HCEC 1CT (cell line): ENCODE results near the gene RCN1.
"Not testable (repeated sequence)": the region's sequence is repeated elsewhere in the genome, so short reads cannot be mapped to it uniquely, and the experiment has no call there.

Experiments used
- DNase-seq: peaks from one replicate; pipeline ENCODE4 v3.0.0-alpha.2; 2017

The RCN1 gene

DNA sequence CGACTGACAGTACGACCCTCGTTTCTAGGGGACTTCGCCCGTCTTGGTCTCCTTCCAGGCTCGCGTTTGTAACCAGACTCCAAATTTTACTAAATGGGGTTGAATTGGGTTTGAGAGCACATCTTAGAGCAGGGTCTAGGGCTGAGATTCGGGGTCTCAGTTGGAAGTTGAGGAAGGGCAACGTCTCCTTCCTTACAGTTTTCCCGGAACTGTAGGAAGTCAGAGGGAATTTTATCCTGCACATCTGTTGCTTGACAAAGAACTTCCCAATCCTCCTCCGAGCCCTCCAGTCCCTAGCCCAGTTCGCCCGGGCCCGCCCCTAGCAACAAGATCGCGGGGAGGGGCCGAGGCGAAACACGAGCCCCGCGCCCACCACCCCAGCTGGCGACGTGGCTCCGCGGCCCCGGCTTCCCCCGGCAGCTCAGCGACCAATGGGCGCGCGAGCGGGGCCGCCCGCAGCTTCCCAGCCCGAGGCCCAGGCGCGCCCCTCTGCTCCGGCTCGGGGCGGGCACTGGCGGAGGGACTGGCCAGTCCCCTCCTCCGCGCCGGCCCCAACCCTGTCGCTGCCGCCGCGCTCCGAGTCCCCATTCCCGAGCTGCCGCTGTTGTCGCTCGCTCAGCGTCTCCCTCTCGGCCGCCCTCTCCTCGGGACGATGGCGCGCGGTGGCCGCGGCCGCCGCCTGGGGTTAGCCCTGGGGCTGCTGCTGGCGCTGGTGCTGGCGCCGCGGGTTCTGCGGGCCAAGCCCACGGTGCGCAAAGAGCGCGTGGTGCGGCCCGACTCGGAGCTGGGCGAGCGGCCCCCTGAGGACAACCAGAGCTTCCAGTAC is at the start of gene RCN1:
TSS of gene RCN1 (plus strand) at position 530 of the 826 bp plus-strand sequence. CDS start at position 653, 123 bp downstream.
- DNase-seq, result peak; percentile 76

DNA sequence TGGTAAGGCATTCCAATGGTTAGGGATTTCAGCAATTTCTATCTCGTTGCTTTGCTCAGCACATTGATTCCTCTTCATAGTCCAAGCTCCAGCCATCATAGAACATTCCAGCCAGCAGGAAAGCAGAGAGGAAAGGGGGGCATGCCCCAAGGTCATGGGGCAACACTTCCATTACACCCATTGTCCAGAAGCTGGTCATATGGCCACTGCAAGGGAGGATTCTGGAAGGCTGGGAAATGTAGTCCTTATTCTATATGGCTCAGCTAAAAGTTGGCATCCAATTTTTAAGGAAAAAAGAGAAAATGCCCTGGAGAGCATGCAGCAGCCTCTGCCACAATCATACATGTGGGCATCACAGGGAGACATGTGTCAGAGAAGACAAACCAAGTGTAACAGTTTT is 47.1 kb upstream of the RCN1 start:
- DNase-seq, result no peak

- DNase-seq, result no peak
Observed at GRCh38 chr11:32044158-32044863, 46.6 kb upstream of the RCN1 start.

- DNase-seq, result no peak
Observed at GRCh38 chr11:32045456-32045855, 45.4 kb upstream of the RCN1 start.

GRCh38 chr11:32050264-32050663 is 40.6 kb upstream of the RCN1 start:
- DNase-seq, result no peak

GRCh38 chr11:32052215-32052614 is 38.7 kb upstream of the RCN1 start:
- DNase-seq, result peak; percentile 38

DNA sequence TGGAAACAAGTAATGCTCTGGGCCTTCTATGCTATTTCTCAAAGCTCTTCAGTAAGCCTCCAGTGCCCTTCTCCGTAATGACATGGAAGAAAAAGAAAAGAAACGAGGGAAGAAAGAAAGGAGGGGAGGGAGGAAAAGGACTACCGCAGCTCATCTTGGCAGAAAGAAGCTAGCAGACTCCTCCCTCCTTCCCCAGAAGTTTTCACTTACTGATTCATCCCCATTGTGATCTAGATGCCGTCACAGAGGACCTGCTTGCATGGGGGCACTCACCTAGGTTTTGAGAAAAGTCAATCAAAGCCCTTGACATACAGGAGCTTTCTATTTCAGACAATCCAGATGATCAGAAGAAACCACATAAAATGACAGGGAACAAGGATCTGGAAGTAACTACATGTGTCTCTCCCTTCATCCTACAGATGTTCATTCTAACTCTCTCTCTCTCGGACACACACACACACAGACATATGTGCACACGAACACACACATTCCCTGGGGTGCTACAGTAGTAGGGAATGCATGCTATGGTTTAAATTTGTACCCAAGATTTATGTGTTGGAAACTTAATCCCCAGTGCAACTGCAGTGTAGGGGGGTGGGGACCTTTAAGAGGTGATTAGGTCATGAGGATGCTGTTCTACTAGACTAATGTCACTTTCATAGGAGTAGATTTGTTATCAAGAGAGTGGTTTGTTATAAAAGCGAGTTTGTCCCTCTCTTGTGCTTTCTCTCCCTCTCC is 37.6 kb upstream of the RCN1 start:
- DNase-seq, result no peak

DNA sequence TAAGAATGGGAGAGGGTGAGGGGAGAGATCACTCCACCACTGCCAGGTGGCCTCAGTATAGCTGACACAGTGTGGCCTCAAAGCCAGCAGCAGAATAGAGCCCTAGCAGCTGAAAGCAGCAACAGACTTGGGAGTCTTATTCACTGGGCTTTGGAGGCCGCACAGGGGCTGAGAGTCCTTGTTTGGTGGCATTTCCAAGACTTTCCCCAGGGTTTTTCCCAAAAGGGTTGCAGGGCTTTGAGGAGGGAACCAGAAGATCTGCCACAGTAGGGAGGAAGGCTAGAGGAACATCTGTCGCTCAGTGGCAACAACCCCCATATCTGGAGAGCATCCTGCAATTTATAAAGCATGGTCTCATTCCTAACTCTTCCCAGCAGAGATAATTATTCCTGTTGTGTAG is 35.0 kb upstream of the RCN1 start:
- no peak for DNase-seq

DNA sequence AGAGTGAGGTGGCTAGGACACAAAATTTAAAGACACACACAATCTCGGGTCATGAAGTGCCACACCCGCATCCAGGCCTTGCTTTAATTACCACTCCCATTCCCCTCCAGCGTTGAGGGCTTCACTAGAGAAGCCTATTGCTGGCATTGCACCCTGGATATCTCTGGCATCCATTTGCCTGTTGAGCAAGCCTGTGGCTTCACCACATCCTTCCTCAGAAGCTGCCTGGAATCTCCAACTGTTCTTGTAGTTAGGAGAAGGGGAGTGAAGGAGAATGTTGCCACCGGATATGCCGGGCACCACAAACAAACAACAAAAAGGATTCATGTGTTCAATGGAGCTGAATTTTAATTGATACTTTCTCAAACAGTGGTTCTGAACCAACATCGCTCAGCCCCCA is 34.4 kb upstream of the RCN1 start:
- peak; percentile 12 for DNase-seq

- DNase-seq, result no peak
Observed at GRCh38 chr11:32059686-32060462, 31.0 kb upstream of the RCN1 start.

GRCh38 chr11:32062540-32062939 is 28.3 kb upstream of the RCN1 start:
- DNase-seq, result no peak

DNA sequence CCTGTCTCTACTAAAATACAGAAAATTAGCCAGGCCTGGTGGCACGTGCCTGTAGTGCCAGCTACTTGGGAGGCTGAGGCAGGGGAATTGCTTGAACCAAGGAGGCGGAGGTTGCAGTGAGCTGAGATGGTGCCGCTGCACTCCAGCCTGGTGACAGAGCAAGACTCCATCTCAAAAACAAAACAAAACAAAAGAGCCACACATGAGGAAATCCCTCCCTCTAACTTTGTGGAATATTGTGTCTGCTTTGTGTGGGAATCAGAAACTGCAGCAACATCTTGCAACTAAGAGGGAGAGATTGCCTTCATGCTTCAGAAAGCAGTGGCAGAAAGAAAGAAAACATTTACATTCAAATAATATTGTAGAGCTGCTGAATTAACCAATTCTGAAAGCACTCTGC is 27.8 kb upstream of the RCN1 start:
- not testable (repeated sequence) for DNase-seq

GRCh38 chr11:32065865-32066629 is 24.8 kb upstream of the RCN1 start:
- no peak for DNase-seq

DNA sequence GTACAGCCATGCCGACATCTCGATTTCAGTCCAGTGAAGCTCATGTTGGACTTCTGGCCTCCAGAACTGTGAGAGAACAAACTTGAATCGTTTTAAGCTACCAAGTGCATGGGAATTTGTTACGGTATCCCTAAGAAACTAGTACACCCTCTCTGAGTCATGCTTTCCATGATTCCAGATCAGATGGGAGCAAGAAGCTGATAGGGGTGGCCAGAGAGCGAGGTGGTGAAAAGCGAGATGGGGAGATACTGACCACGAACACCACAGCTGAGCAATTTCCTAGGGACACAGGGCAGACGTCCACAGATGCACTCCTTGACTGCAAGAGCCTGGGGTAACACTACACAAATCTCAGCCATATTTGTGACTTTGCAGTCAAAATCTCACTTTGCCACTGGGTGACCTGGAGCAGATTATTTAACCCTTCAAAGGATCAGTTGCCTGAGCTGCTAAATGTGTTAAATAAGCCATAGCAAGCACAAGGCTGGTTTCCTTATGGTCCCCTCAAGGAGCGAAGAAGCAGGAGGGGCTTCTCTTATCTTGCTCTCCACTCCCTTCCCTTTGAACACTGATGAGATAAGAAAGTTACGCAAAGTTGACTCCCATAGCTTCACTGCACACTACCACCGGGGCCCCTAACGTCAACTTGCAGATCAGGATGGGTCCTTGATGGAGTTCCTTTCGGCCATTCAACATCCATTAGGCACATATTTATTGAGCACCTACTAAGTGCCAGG is 22.6 kb upstream of the RCN1 start:
- DNase-seq, result no peak

- DNase-seq, result no peak
Observed at GRCh38 chr11:32069361-32070058, 21.4 kb upstream of the RCN1 start.

- DNase-seq, result no peak
Observed at GRCh38 chr11:32070692-32071091, 20.2 kb upstream of the RCN1 start.

- peak; percentile 59 for DNase-seq
Observed at GRCh38 chr11:32071811-32072210, 19.1 kb upstream of the RCN1 start.

DNA sequence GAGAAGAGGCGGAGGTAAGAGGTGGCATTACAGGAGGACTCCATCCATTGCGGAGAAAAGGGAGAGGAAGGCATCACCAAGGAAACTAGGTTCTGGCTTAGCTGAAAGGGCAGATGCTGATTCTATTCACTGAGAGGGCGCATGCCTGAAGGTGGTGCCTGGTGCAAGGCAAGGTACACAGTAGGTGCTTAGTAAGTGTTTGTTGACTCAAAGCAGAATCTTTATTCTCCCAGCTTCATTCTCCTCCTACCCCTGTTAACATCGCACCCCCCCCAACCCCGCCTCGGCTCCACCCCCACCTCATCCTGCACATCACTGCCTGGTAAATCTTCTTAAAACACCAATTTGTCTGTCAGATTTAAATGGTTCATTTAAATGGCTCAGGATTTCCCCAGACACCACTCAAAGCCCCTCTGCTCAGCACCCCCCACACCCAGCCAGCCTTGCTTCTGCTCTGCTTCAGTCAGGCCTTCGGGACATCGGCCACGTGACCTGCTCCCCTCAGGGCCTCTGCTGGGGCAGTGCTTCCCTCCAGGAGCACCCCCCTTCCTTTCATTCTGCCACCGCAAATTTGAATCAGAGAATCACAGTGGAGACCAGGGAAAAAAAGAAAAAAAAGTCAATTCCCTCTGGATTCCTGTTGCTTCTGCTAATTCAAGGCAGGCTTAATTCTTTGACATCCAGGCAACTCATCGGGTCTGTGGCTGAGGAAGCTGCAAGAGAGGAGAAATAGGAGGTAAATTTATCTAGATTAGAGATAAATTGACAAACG is 17.8 kb upstream of the RCN1 start:
- DNase-seq, result no peak

DNA sequence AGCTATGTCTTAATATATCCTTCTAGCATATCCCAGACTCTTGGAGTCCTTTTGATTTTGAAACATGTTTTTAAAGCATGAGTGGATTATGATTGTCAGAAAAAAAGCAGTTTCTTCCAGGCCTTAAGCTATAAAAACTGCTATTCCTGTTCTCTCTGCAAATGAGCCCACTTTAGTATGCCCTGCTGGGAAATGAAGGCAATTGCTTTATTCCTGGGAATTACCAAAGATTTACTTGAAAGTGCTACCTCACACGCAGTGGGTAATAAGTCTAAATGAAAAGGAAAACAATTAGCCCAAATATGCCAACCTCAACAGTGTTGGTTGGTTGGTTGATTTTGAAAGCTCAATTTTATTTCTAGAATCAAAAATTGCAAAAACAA is 17.2 kb upstream of the RCN1 start:
- no peak for DNase-seq

DNA sequence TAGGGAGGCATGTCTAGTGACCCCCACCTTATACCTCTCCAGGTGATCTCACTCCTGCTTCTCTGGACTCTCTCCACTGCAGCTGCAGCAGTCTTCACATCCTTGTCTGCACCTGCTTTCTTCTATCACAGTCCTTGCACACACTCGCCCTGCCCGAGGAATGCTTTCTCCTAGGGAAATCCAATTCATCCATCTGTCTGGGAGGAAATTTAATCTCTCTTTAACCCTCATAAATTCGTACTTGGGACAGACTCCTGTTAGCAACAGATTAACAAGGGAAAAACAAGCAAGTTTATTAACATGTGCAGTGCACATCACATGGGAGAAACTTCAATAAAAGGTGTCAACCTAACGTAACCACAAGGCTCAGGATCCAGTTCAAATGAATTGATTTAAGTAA is 11.3 kb upstream of the RCN1 start:
- DNase-seq, result no peak
